SK-N-SH (cell line): ENCODE measurements around the gene ADAMTS14. TPM values are rescaled to one million over a fixed set of nuclear protein-coding genes. Genes with fewer than 3 reads are reported as not detected.
"Not testable (repeated sequence)": the region's sequence is repeated elsewhere in the genome, so short reads cannot be mapped to it uniquely, and the experiment has no call there.

Source experiments
- CTCF ChIA-PET: fragments of 300-600, 350-600 bp; formaldehyde crosslinking; extraction: SDS; loops from one replicate; lab custom pipeline; 2021; lab: Yijun Ruan, JAX
- POLR2A ChIA-PET: fragments of 350-600 bp; sonication (Branson Sonifier 250); formaldehyde crosslinking; extraction: SDS; loops from one replicate; lab custom pipeline; 2020; ENCODE audit warnings: antibody characterized with exemption, inconsistent platforms; lab: Yijun Ruan, JAX
- DNase-seq: peaks from one replicate; pipeline ENCODE4 v3.0.0; 2012
- H2AFZ ChIP-seq: fragments of 200-600 bp; sonication (generic); 2 replicates; pipeline ENCODE4 v1.8.1; 2016; ENCODE audit warnings: antibody characterized with exemption, mild to moderate bottlenecking, low read depth
- H3F3A ChIP-seq: fragments of 200-600 bp; sonication (generic); replicated peaks from 2 replicates; pipeline ENCODE3; 2016; ENCODE audit warnings: antibody characterized with exemption, mild to moderate bottlenecking; ENCODE audit not compliant: insufficient read depth
- H3K27ac ChIP-seq, 2 experiments: fragments of 200-500 bp in 1 of 2; fragments of 200-600 bp in 1 of 2; sonication (Bioruptor generic) in 1 of 2; sonication (generic), shearing (Covaris generic) in 1 of 2; 2 replicates each; pipeline versions ENCODE4 v1.5.1 to v1.6.1; 2014 to 2016; ENCODE audit warnings: low read depth in 2 of 2, inconsistent platforms in 1 of 2, low read length in 1 of 2, mild to moderate bottlenecking in 1 of 2, mixed read lengths in 1 of 2
- H3K27me3 ChIP-seq: fragments of 200-600 bp; sonication (generic), shearing (Covaris generic); 2 replicates; pipeline ENCODE4 v1.6.1; 2016; ENCODE audit warnings: mixed run types; ENCODE audit not compliant: insufficient read depth
- H3K36me3 ChIP-seq, 2 experiments: fragments of 200-500 bp in 1 of 2; fragments of 200-600 bp in 1 of 2; sonication (Bioruptor generic) in 1 of 2; sonication (generic) in 1 of 2; replicated peaks in 1 of 2; 2 replicates each; pipeline versions ENCODE3 to v1.5.1; 2014 to 2016; ENCODE audit warnings: low read length in 1 of 2, mild to moderate bottlenecking in 1 of 2; ENCODE audit not compliant: insufficient read depth in 2 of 2, control insufficient read depth in 1 of 2
- H3K4me1 ChIP-seq, 2 experiments: fragments of 200-500 bp in 1 of 2; fragments of 200-600 bp in 1 of 2; sonication (Bioruptor generic) in 1 of 2; sonication (generic), shearing (Covaris generic) in 1 of 2; 2 replicates each; pipeline versions ENCODE4 v1.5.1 to v1.6.1; 2014 to 2016; ENCODE audit warnings: low read depth in 1 of 2, low read length in 1 of 2, mixed run types in 1 of 2; ENCODE audit not compliant: insufficient read depth in 2 of 2, control insufficient read depth in 1 of 2
- H3K4me2 ChIP-seq: fragments of 200-600 bp; sonication (generic), shearing (Covaris generic); 2 replicates; pipeline ENCODE4 v1.6.1; 2017; ENCODE audit warnings: mixed run types
- H3K4me3 ChIP-seq, 2 experiments: fragments of 200-500 bp in 1 of 2; fragments of 200-600 bp in 1 of 2; sonication (Bioruptor generic) in 1 of 2; sonication (generic), shearing (Covaris generic) in 1 of 2; 2 replicates each; pipeline versions ENCODE4 v1.5.1 to v1.8.1; 2014 to 2016; ENCODE audit warnings: low read depth in 2 of 2, inconsistent platforms in 1 of 2, low read length in 1 of 2, mild to moderate bottlenecking in 1 of 2, mixed read lengths in 1 of 2, moderate library complexity in 1 of 2
- H3K79me2 ChIP-seq: fragments of 200-600 bp; sonication (generic); 2 replicates; pipeline ENCODE4 v1.8.1; 2017; ENCODE audit warnings: mild to moderate bottlenecking; ENCODE audit not compliant: insufficient read depth
- H3K9ac ChIP-seq: fragments of 200-600 bp; sonication (generic); 2 replicates; pipeline ENCODE4 v1.6.1; 2017; ENCODE audit warnings: mixed run types
- H3K9me2 ChIP-seq: fragments of 200-600 bp; sonication (generic); 2 replicates; pipeline ENCODE4 v1.6.1; 2017; ENCODE audit warnings: mixed run types
- H3K9me3 ChIP-seq: fragments of 200-600 bp; sonication (generic); 2 replicates; pipeline ENCODE4 v1.6.1; 2017; ENCODE audit warnings: mixed run types, mild to moderate bottlenecking, moderate library complexity
- H4K20me1 ChIP-seq: fragments of 200-600 bp; sonication (generic); 2 replicates; pipeline ENCODE4 v1.6.1; 2017; ENCODE audit warnings: mild to moderate bottlenecking, mixed run types; ENCODE audit not compliant: insufficient read depth
- ELF1 ChIP-seq: IDR thresholded peaks from 2 replicates; pipeline ENCODE4 v1.4.0; 2012
- EP300 ChIP-seq, 2 experiments: IDR thresholded peaks; 2 replicates each; pipeline versions ENCODE4 v1.4.0 to v1.6.1; 2012; ENCODE audit warnings: borderline replicate concordance in 1 of 2, low read depth in 1 of 2, low read length in 1 of 2
- EZH2phosphoT487 ChIP-seq: fragments of 200-600 bp; sonication (generic); IDR thresholded peaks from 2 replicates; pipeline ENCODE4 v1.6.1; 2017; ENCODE audit warnings: low read depth, mixed run types, mild to moderate bottlenecking, antibody characterized with exemption, moderate library complexity, borderline replicate concordance
- FOSL2 ChIP-seq: IDR thresholded peaks from 2 replicates; pipeline ENCODE4 v1.4.0; 2012; ENCODE audit warnings: low read depth, mild to moderate bottlenecking, moderate library complexity, borderline replicate concordance
- GABPA ChIP-seq: IDR thresholded peaks from 2 replicates; pipeline ENCODE4 v1.4.0; 2012; ENCODE audit warnings: low read depth, mild to moderate bottlenecking
- GATA2 ChIP-seq: sonication (generic); formaldehyde crosslinking; IDR thresholded peaks from 2 replicates; pipeline ENCODE4 v1.5.0; 2020; ENCODE audit warnings: mild to moderate bottlenecking, missing genetic modification reagents
- MXI1 ChIP-seq: IDR thresholded peaks from 2 replicates; pipeline ENCODE4 v1.6.1; 2012; ENCODE audit warnings: mild to moderate bottlenecking, low read depth, low read length, improper control_type of control experiment
- NFIC ChIP-seq: IDR thresholded peaks from 2 replicates; pipeline ENCODE4 v1.4.0; 2012; ENCODE audit warnings: borderline replicate concordance
- POLR2AphosphoS5 ChIP-seq: IDR thresholded peaks from 2 replicates; pipeline ENCODE4 v1.6.1; 2012; ENCODE audit warnings: low read depth, low read length
- SIN3A ChIP-seq: IDR thresholded peaks from 2 replicates; pipeline ENCODE4 v1.6.1; 2012; ENCODE audit warnings: low read depth, mild to moderate bottlenecking, low read length, moderate library complexity, borderline replicate concordance
- SMC3 ChIP-seq: IDR thresholded peaks from 2 replicates; pipeline ENCODE4 v1.6.1; 2012; ENCODE audit warnings: low read depth, low read length, improper control_type of control experiment
- YY1 ChIP-seq: IDR thresholded peaks from 2 replicates; pipeline ENCODE4 v1.4.0; 2012; ENCODE audit warnings: low read depth, mild to moderate bottlenecking
- WGBS: methylation state at CpG from one replicate; pipeline ENCODE4 v1.1.6; 2017; ENCODE audit warnings: low lambda C conversion rate; 5-methylcytosine and 5-hydroxymethylcytosine counted together
- polyA plus RNA-seq, 3 experiments: library from polyadenylated mRNA; depleted of rRNA; stranded (reverse); fragments of >200 nt; gene quantifications; 2 replicates each; pipeline ENCODE4 v1.2.3, GENCODE V29; 2012
- TF ChIP-seq, protein P1 (sequence below): IDR thresholded peaks from 2 replicates; pipeline ENCODE4 v1.6.1; 2012; ENCODE audit warnings: mild to moderate bottlenecking, low read depth, low read length, moderate library complexity
- TF ChIP-seq, protein P2 (sequence below): IDR thresholded peaks from 2 replicates; pipeline ENCODE4 v1.4.0; 2012; ENCODE audit warnings: low read depth
- TF ChIP-seq, protein P3 (sequence below): IDR thresholded peaks from 2 replicates; pipeline ENCODE4; 2012

The ADAMTS14 gene
- polyA plus RNA-seq, 1 of the 3 experiments (the other 2 are of a cell fraction), result 1.1 TPM

DNA sequence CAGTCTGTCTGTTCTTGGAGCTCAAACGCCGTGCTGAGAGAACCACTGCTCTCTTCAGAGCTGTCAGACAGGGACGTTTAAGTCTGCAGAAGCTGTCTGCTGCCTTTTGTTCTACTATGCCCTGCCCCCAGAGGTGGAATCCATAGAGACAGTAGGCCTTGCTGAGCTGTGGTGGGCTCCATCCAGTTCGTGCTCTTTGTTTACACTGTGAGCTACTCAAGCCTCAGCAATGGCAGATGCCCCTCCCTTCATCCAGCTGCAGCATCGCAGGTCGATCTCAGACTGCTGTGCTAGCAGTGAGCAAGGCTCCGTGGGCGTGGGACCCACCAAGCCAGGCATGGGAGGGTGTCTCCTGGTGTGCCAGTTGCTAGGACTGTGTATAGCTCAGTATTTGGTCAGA, 27.3 kb upstream of the ADAMTS14 start:
- 57% methylated on average over 5 of the region's 8 CpGs for WGBS
- H3K79me2 ChIP-seq, H3K4me3 ChIP-seq, H2AFZ ChIP-seq, H3K9me2 ChIP-seq, CTCF ChIA-PET, H3K4me2 ChIP-seq, POLR2A ChIA-PET, H3K4me1 ChIP-seq, H4K20me1 ChIP-seq, H3K27ac ChIP-seq, H3K27me3 ChIP-seq, H3K9ac ChIP-seq, H3K9me3 ChIP-seq, DNase-seq, H3F3A ChIP-seq, H3K36me3 ChIP-seq: not testable (repeated sequence)

DNA sequence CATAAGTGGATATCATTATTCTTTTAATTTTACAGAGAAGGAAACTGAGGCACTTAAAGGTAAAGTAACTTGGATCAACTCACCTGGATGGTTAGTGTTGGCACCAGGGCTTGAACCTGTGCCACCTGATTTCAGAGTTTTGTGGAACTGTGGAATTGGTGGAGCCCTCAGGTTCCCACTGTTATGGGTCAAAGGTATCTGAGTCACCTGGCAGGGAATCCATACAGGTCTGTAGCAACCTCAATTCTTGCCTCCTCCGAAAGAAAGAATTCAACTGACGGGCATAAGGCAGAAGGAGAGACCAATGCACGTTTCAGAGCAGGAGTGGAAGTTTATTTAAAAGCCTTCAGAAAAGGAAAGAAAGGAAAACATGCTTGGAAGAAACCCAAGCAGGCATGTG, 25.2 kb upstream of the ADAMTS14 start:
- DNase-seq, result no peak
- no peaks in the 10 kb centered on the region for H3K36me3 ChIP-seq
- peaks cover 5% of the 10 kb centered on the region; the same call in 1 of the 2 replicates for H3K27me3 ChIP-seq
- no peaks in the 10 kb centered on the region for H3F3A ChIP-seq
- no peaks in the 10 kb centered on the region for H3K9me3 ChIP-seq
- no peak overlapping the region for H3K27ac ChIP-seq
- H3K9me2 ChIP-seq, result no peaks in the 10 kb centered on the region
- H2AFZ ChIP-seq, result no peak overlapping the region
- ChIA-PET CTCF (no interaction called here), POLR2A (no interaction called here)
- WGBS, result 66% methylated on average over 2 of the region's 3 CpGs
- no peaks in the 10 kb centered on the region for H3K79me2 ChIP-seq
- TF ChIP-seq EP300 (IDR thresholded peaks at IDR 0.05; ENCODE audit: borderline replicate concordance in 1 of 2, low read depth in 1 of 2, low read length in 1 of 2) (no peak), GATA2 (CRISPR knock-in tag) (no peak), POLR2AphosphoS5 (no peak), EZH2phosphoT487 (no peak), NFIC (no peak)
- H3K9ac ChIP-seq, result no peak overlapping the region
- H4K20me1 ChIP-seq, result no peaks in the 10 kb centered on the region
- H3K4me2 ChIP-seq, result no peak overlapping the region
- H3K4me3 ChIP-seq, result no peak overlapping the region
- no peaks in the 10 kb centered on the region for H3K4me1 ChIP-seq

DNA sequence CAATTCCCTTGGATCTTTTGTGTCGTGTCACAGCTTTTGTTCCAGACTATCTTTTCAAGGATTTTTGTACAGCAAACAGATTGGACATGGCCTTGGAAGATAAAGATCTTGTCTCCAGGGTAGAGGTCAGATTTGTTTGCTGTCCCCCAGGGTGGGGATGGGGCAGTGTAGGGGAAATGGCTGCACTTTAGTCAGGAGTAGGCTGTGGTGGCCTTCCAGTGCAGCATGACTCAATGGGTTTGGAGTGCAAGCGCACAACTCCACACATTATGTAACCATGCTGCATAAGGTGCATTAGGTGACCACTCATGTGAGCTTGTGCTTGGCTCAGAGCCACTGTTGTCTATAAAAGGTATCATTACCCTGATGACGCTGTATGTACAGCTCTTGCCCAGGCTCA, 23.9 kb upstream of the ADAMTS14 start:
- ChIA-PET CTCF (interaction anchor here (1.1 to 1.4 kb wide), 2 partner anchors 21 kb away, joined by 3 to 5 read pairs; no protein-coding TSS in a partner anchor), POLR2A (no interaction called here)
- Histone ChIP-seq H2AFZ (no peak overlapping the region), H3K4me3 (no peak overlapping the region), H4K20me1 (no peaks in the 10 kb centered on the region), H3K79me2 (no peaks in the 10 kb centered on the region), H3K27me3 (peaks cover 5% of the 10 kb centered on the region; the same call in 1 of the 2 replicates), H3K9me2 (no peaks in the 10 kb centered on the region), H3K9me3 (no peaks in the 10 kb centered on the region), H3K4me2 (no peak overlapping the region), H3K36me3 (no peaks in the 10 kb centered on the region), H3K9ac (no peak overlapping the region), H3K4me1 (peaks cover 0 to 8% of the 10 kb centered on the region in 2 experiments; a peak in 1 of 4 replicates), H3K27ac (no peak overlapping the region), H3F3A (peaks cover under 1% of the 10 kb centered on the region)
- no peak for DNase-seq
- 72% methylated on average over 2 of the region's 3 CpGs for WGBS
- no peak for TF ChIP-seq GABPA
- TF ChIP-seq EZH2phosphoT487, result no peak
- TF ChIP-seq SMC3, result no peak
- TF ChIP-seq, protein P1, sequence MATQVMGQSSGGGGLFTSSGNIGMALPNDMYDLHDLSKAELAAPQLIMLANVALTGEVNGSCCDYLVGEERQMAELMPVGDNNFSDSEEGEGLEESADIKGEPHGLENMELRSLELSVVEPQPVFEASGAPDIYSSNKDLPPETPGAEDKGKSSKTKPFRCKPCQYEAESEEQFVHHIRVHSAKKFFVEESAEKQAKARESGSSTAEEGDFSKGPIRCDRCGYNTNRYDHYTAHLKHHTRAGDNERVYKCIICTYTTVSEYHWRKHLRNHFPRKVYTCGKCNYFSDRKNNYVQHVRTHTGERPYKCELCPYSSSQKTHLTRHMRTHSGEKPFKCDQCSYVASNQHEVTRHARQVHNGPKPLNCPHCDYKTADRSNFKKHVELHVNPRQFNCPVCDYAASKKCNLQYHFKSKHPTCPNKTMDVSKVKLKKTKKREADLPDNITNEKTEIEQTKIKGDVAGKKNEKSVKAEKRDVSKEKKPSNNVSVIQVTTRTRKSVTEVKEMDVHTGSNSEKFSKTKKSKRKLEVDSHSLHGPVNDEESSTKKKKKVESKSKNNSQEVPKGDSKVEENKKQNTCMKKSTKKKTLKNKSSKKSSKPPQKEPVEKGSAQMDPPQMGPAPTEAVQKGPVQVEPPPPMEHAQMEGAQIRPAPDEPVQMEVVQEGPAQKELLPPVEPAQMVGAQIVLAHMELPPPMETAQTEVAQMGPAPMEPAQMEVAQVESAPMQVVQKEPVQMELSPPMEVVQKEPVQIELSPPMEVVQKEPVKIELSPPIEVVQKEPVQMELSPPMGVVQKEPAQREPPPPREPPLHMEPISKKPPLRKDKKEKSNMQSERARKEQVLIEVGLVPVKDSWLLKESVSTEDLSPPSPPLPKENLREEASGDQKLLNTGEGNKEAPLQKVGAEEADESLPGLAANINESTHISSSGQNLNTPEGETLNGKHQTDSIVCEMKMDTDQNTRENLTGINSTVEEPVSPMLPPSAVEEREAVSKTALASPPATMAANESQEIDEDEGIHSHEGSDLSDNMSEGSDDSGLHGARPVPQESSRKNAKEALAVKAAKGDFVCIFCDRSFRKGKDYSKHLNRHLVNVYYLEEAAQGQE, result no peak
- TF ChIP-seq, protein P2, sequence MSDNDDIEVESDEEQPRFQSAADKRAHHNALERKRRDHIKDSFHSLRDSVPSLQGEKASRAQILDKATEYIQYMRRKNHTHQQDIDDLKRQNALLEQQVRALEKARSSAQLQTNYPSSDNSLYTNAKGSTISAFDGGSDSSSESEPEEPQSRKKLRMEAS, result no peak
- TF ChIP-seq, protein P3, sequence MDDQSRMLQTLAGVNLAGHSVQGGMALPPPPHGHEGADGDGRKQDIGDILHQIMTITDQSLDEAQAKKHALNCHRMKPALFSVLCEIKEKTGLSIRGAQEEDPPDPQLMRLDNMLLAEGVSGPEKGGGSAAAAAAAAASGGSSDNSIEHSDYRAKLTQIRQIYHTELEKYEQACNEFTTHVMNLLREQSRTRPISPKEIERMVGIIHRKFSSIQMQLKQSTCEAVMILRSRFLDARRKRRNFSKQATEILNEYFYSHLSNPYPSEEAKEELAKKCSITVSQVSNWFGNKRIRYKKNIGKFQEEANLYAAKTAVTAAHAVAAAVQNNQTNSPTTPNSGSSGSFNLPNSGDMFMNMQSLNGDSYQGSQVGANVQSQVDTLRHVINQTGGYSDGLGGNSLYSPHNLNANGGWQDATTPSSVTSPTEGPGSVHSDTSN, result no peak
- no peak for TF ChIP-seq MXI1
- TF ChIP-seq SIN3A, result no peak
- TF ChIP-seq ELF1, result no peak
- TF ChIP-seq YY1, result no peak
- no peak for TF ChIP-seq FOSL2
